Heart right ventricle (tissue), 16 donors: ENCODE results near the gene C3. TPM values are rescaled to one million over a fixed set of nuclear protein-coding genes. Genes with fewer than 3 reads are reported as not detected.

Experiments used
- ATAC-seq, 8 donors: fragments of 200-7000 bp; cut with Tn5 transposase; one replicate each; pipeline ENCODE4 v1.9.1; 2020; ENCODE audit warnings: mild to moderate bottlenecking in 8 of 8, moderate library complexity in 8 of 8, moderate number of reproducible peaks in 1 of 8
- DNase-seq, 2 donors: peaks; one replicate each; pipeline ENCODE4 v3.0.0-alpha.2; 2020
- H3K27ac ChIP-seq, 10 donors: fragments of 200-600 bp; sonication (generic) in 2 of 10; one replicate each; pipeline versions ENCODE4 v1.5.0 to v1.8.0; 2020 to 2022; ENCODE audit warnings: mild to moderate bottlenecking in 3 of 10
- H3K27me3 ChIP-seq, 7 donors: fragments of 200-600 bp; one replicate each; pipeline ENCODE4 v1.8.0; 2021 to 2022; ENCODE audit warnings: mild to moderate bottlenecking in 2 of 7
- H3K36me3 ChIP-seq, 9 donors: fragments of 200-600 bp; sonication (generic) in 1 of 9; one replicate each; pipeline versions ENCODE4 v1.5.0 to v1.8.0; 2020 to 2022; ENCODE audit warnings: mild to moderate bottlenecking in 2 of 9
- H3K4me1 ChIP-seq, 9 donors: fragments of 200-600 bp; sonication (generic) in 1 of 9; one replicate each; pipeline versions ENCODE4 v1.5.0 to v1.8.0; 2020 to 2022; ENCODE audit warnings: mild to moderate bottlenecking in 4 of 9
- H3K4me3 ChIP-seq, 10 donors: fragments of 200-600 bp; sonication (generic) in 2 of 10; one replicate each; pipeline versions ENCODE4 v1.5.0 to v1.8.0; 2020 to 2022; ENCODE audit warnings: mild to moderate bottlenecking in 7 of 10, moderate library complexity in 2 of 10
- H3K9me3 ChIP-seq, 11 donors: fragments of 200-600 bp in 10 of 11; sonication (generic) in 2 of 11; one replicate each; pipeline versions ENCODE4 v1.5.0 to v1.8.0; 2013 to 2022; ENCODE audit warnings: mild to moderate bottlenecking in 2 of 11, control low read depth in 1 of 11, moderate library complexity in 1 of 11
- CTCF ChIP-seq, 9 donors: fragments of 200-600 bp; sonication (generic) in 2 of 9; IDR thresholded peaks; one replicate each; pipeline versions ENCODE4 v1.5.0 to v1.8.0; 2021 to 2022; ENCODE audit warnings: antibody characterized with exemption in 9 of 9, mild to moderate bottlenecking in 5 of 9, moderate library complexity in 1 of 9
- WGBS, 2 donors: extraction: QIAGEN DNeasy Blood & Tissue Kit; methylation state at CpG; one replicate each; pipeline ENCODE4 v1.1.7; 2013; ENCODE audit warnings: inconsistent platforms in 1 of 2; 5-methylcytosine and 5-hydroxymethylcytosine counted together
- intact Hi-C, 10 donors: fragments of 100-400 bp; cut with DNase I; formaldehyde crosslinking; loops; one replicate each; pipeline versions ENCODE4 v1.11.1 to v1.14.2; 2022
- polyA plus RNA-seq, 2 donors: library from polyadenylated mRNA; stranded (reverse); fragments of 200-250 nt; gene quantifications; one replicate each; pipeline ENCODE4 v1.2.3, GENCODE V29; 2013
- total RNA-seq, 10 donors: library from RNA; stranded (reverse); fragmentation: NEBNext Ultra II Directional in 3 of 10; extraction: Animal tissue kit (Norgen Biotek cat#: 25700) in 3 of 10; gene quantifications; one replicate each; pipeline versions ENCODE4 v1.2.1 to v1.2.4, GENCODE V29; 2021 to 2023
- donor health status: Arrhythmogenic right ventricular cardiomyopathy.
- donor health status: ischemic (EF 13 %, LVEDD 7.1; RV severe dilation, severe dysfunction).
- donor health status: healthy with polysubstance abuse.
- donor health status: DM: no; HTN: yes; CAD: no.
- donor health status: DM: no; HTN: no; CAD: no.
- donor health status: ischemic (EF 25% LVEDD 6.9; RV normal size, moderate dysfunction).
- donor health status: ischemic (EF 25% LVEDD 5.7; RV mildly dilated, moderate dysfunction).
- donor health status: healthy.
- donor health status: DM: yes; HTN: yes; CAD: no.
- donor health status: Ischemic cardiomyopathy.
- donor health status: ischemic (EF 35%, LVEDD 5.7; RV mildly dilated, moderate dysfunction).
- donor health status: nonischemic (EF 11% LVEDD 7.7; RV severe dilation, severe dysfunction).
- donor health status: DM: yes; HTN: yes; CAD: no.
- donor health status: PGD.
- donor health status: ischemic (EF 29% LVEDD 5.4; RV normal size, mild dysfunction).
- donor health status: nonischemic (EF 23%, LVEDD 6.1; RV moderate dilation, normal function).

C3 gene
- total and polyA plus RNA-seq, 12 donors = 23.0 to 475 (median 170) TPM

GRCh38 chr19:6730941-6731670 lies 10.7 kb upstream of the C3 start:
- ATAC-seq = no peak
- H3K9me3 ChIP-seq = no peaks in the 10 kb centered on the region
- H3K4me1 ChIP-seq = peaks cover 0 to 32% (median 7%) of the 10 kb centered on the region in 9 donors
- intact Hi-C loops = loop anchor here in 5 of 10 donors (1.0 to 10.0 kb wide), 6 partner anchors 28 to 664 kb away; partner anchors contain the start of genes ALKBH7 (in 1 of the 5), PSPN (in 1 of the 5) and ZNF557 (in 1 of the 5)
- DNase-seq = no peak
- WGBS, 2 donors = 90 to 93% methylated on average over 26 to 30 of the region's 30 CpGs
- no peak overlapping the region for H3K27ac ChIP-seq
- no peak for TF ChIP-seq CTCF (IDR thresholded peaks at IDR 0.05)
- H3K4me3 ChIP-seq = no peak overlapping the region
- peaks cover 0 to 45% (median 9%) of the 10 kb centered on the region in 9 donors for H3K36me3 ChIP-seq
- H3K27me3 ChIP-seq = peaks cover 0 to 4% (median 0%) of the 10 kb centered on the region in 7 donors

- no peak overlapping the region for H3K4me3 ChIP-seq
- no peak overlapping the region for H3K27ac ChIP-seq
- no peak for DNase-seq
- TF ChIP-seq CTCF (IDR thresholded peaks at IDR 0.05) = no peak
- no peaks in the 10 kb centered on the region for H3K9me3 ChIP-seq
- peak in 6 of 8 donors; percentile 26 to 48 (median 32) for ATAC-seq
- WGBS, 2 donors = 71 to 81% methylated on average over 21 to 27 of the region's 27 CpGs
- H3K27me3 ChIP-seq = peaks cover 0 to 11% (median 0%) of the 10 kb centered on the region in 7 donors
- peaks cover 0 to 24% (median 0%) of the 10 kb centered on the region in 9 donors for H3K4me1 ChIP-seq
- intact Hi-C loops = loop anchor here in 5 of 10 donors (1.0 to 10.0 kb wide), 6 partner anchors 29 to 665 kb away; partner anchors contain the start of genes ALKBH7 (in 1 of the 5), PSPN (in 1 of the 5) and ZNF557 (in 1 of the 5)
- peaks cover 0 to 43% (median 9%) of the 10 kb centered on the region in 9 donors for H3K36me3 ChIP-seq
Observed at GRCh38 chr19:6730153-6730804, 9.8 kb upstream of the C3 start.

GRCh38 chr19:6729573-6730152 lies 9.2 kb upstream of the C3 start:
- no peak for DNase-seq
- ATAC-seq = no peak
- H3K4me1 ChIP-seq = peaks cover 0 to 27% (median 0%) of the 10 kb centered on the region in 9 donors
- peaks cover 0 to 11% (median 0%) of the 10 kb centered on the region in 7 donors for H3K27me3 ChIP-seq
- no peak overlapping the region for H3K27ac ChIP-seq
- intact Hi-C loops = loop anchor here in 5 of 10 donors (1.0 to 10.0 kb wide), 6 partner anchors 30 to 665 kb away; partner anchors contain the start of genes ALKBH7 (in 1 of the 5), PSPN (in 1 of the 5) and ZNF557 (in 1 of the 5)
- no peaks in the 10 kb centered on the region for H3K9me3 ChIP-seq
- H3K36me3 ChIP-seq = peaks cover 0 to 37% (median 9%) of the 10 kb centered on the region in 9 donors
- WGBS, 2 donors = 95 to 96% methylated on average over 23 of the region's 23 CpGs
- no peak overlapping the region for H3K4me3 ChIP-seq
- TF ChIP-seq CTCF (IDR thresholded peaks at IDR 0.05) = no peak

GRCh38 chr19:6728346-6728745 lies 7.9 kb upstream of the C3 start:
- peaks cover 0 to 26% (median 9%) of the 10 kb centered on the region in 9 donors for H3K36me3 ChIP-seq
- intact Hi-C loops = no loop called here
- DNase-seq = no peak
- H3K4me1 ChIP-seq = peaks cover 0 to 39% (median 0%) of the 10 kb centered on the region in 9 donors
- peak in 6 of 8 donors; percentile 13 to 49 (median 38) for ATAC-seq
- 30% methylated on average over 8 of the region's 8 CpGs for WGBS, 2 donors
- H3K27me3 ChIP-seq = peaks cover 0 to 11% (median 0%) of the 10 kb centered on the region in 7 donors
- no peak for TF ChIP-seq CTCF (IDR thresholded peaks at IDR 0.05)
- no peaks in the 10 kb centered on the region for H3K9me3 ChIP-seq
- H3K4me3 ChIP-seq = no peak overlapping the region
- peak overlapping the region in 1 of 10 donors; percentile 66 for H3K27ac ChIP-seq
